H1 (cell line): Measurements from ENCODE around the gene OR1M1. TPM values are rescaled to one million over a fixed set of nuclear protein-coding genes. Genes with fewer than 3 reads are reported as not detected.

Experiments used
- CTCF ChIA-PET: fragments of 300-600 bp; sonication (Branson Sonifier 250); formaldehyde crosslinking; loops from one replicate; lab custom pipeline; 2021; ENCODE audit not compliant: partially characterized antibody; lab: Charles Lee
- POLR2A ChIA-PET: fragments of 300-600 bp; sonication (Branson Sonifier 250); formaldehyde crosslinking; loops from one replicate; lab custom pipeline; 2021; ENCODE audit warnings: inconsistent platforms; ENCODE audit not compliant: partially characterized antibody; lab: Charles Lee
- DNase-seq, 2 experiments: peaks; one replicate each; pipeline versions ENCODE4 v3.0.0 to v3.0.0-alpha.2; 2010 to 2022; ENCODE audit warnings: low spot score in 2 of 2, low read depth in 1 of 2, mixed read lengths in 1 of 2
- FAIRE-seq: peaks from 2 replicates; lab custom pipeline; 2011; peaks lifted over from hg19 to GRCh38; lab: Jason Lieb, UNC
- H2AFZ ChIP-seq: 2 replicates; pipeline ENCODE4 v1.8.1; 2012; ENCODE audit warnings: low read length, inconsistent platforms
- H2AK5ac ChIP-seq: 2 replicates; pipeline ENCODE4 v1.6.1; 2013; ENCODE audit warnings: low read depth, low read length
- H2BK120ac ChIP-seq: replicated peaks from 2 replicates; pipeline ENCODE3; 2013; ENCODE audit warnings: low read depth, low read length, inconsistent platforms
- H2BK12ac ChIP-seq: 2 replicates; pipeline ENCODE4 v1.6.1; 2013; ENCODE audit warnings: low read depth, low read length
- H2BK15ac ChIP-seq: 2 replicates; pipeline ENCODE4 v1.6.1; 2013; ENCODE audit warnings: low read length
- H2BK20ac ChIP-seq: 2 replicates; pipeline ENCODE4 v1.6.1; 2013; ENCODE audit warnings: low read length
- H2BK5ac ChIP-seq: 2 replicates; pipeline ENCODE4 v1.6.1; 2013; ENCODE audit warnings: low read depth, low read length
- H3K14ac ChIP-seq: 2 replicates; pipeline ENCODE4 v1.6.1; 2013; ENCODE audit warnings: inconsistent platforms; ENCODE audit not compliant: insufficient read length
- H3K18ac ChIP-seq: 2 replicates; pipeline ENCODE4 v1.6.1; 2013; ENCODE audit warnings: low read length; ENCODE audit errors: extremely low read depth
- H3K23ac ChIP-seq: 2 replicates; pipeline ENCODE4 v1.6.1; 2013; ENCODE audit warnings: inconsistent platforms; ENCODE audit not compliant: insufficient read length
- H3K23me2 ChIP-seq: 2 replicates; pipeline ENCODE4 v1.6.1; 2013; ENCODE audit warnings: low read depth, low read length
- H3K27ac ChIP-seq: 2 replicates; pipeline ENCODE4 v1.6.1; 2011; ENCODE audit warnings: low read depth, low read length, inconsistent platforms
- H3K27me3 ChIP-seq, 4 experiments: replicated peaks in 1 of 4; 1 replicate in 1 of 4; 2 replicates in 3 of 4; pipeline versions ENCODE4 v1.6.1 to v1.8.1; 2011 to 2013; ENCODE audit warnings: low read length in 3 of 4, mild to moderate bottlenecking in 3 of 4, inconsistent platforms in 2 of 4, mixed read lengths in 2 of 4, moderate library complexity in 1 of 4; ENCODE audit not compliant: control insufficient read depth in 3 of 4, insufficient read depth in 3 of 4; ENCODE audit errors: extremely low read depth in 1 of 4
- H3K36me3 ChIP-seq, 4 experiments: 2 replicates each; pipeline versions ENCODE4 v1.6.1 to v1.8.1; 2011 to 2013; ENCODE audit warnings: mild to moderate bottlenecking in 4 of 4, low read length in 3 of 4, moderate library complexity in 2 of 4, control low read depth in 1 of 4, inconsistent platforms in 1 of 4; ENCODE audit not compliant: insufficient read depth in 4 of 4, control insufficient read depth in 2 of 4
- H3K4ac ChIP-seq: replicated peaks from 2 replicates; pipeline ENCODE3; 2013; ENCODE audit warnings: low read length, low read depth, mixed read lengths, inconsistent platforms; ENCODE audit not compliant: insufficient read length
- H3K4me1 ChIP-seq, 4 experiments: replicated peaks in 1 of 4; 1 replicate in 1 of 4; 2 replicates in 3 of 4; pipeline versions ENCODE4 v1.6.1 to v1.8.1; 2011 to 2013; ENCODE audit warnings: low read length in 3 of 4, inconsistent platforms in 2 of 4, mixed read lengths in 1 of 4; ENCODE audit not compliant: insufficient read depth in 4 of 4, control insufficient read depth in 3 of 4
- H3K4me2 ChIP-seq, 2 experiments: 2 replicates each; pipeline versions ENCODE4 v1.6.1 to v1.8.1; 2011 to 2013; ENCODE audit warnings: low read depth in 2 of 2, low read length in 2 of 2, control low read depth in 1 of 2, inconsistent platforms in 1 of 2, mild to moderate bottlenecking in 1 of 2; ENCODE audit not compliant: insufficient read depth in 1 of 2
- H3K4me3 ChIP-seq, 4 experiments: fragments of 200-600, 300-600 bp in 1 of 4; sonication (generic), shearing (Covaris generic), sonication (Bioruptor Twin) in 1 of 4; 2 replicates each; pipeline versions ENCODE4 v1.5.1 to v1.8.1; 2011 to 2016; ENCODE audit warnings: low read length in 4 of 4, low read depth in 3 of 4, control low read depth in 2 of 4, inconsistent platforms in 2 of 4, mild to moderate bottlenecking in 2 of 4, mixed read lengths in 1 of 4, moderate library complexity in 1 of 4; ENCODE audit not compliant: insufficient read depth in 2 of 4; ENCODE audit errors: extremely low read depth in 1 of 4
- H3K56ac ChIP-seq: replicated peaks from 2 replicates; pipeline ENCODE3; 2013; ENCODE audit warnings: low read depth, mild to moderate bottlenecking, mixed read lengths, low read length, inconsistent platforms; ENCODE audit not compliant: insufficient read length
- H3K79me1 ChIP-seq: 2 replicates; pipeline ENCODE4 v1.6.1; 2013; ENCODE audit warnings: low read depth, low read length, control low read depth
- H3K79me2 ChIP-seq, 2 experiments: 2 replicates each; pipeline versions ENCODE4 v1.6.1 to v1.8.1; 2012 to 2013; ENCODE audit warnings: low read length in 2 of 2, mild to moderate bottlenecking in 2 of 2, inconsistent platforms in 1 of 2; ENCODE audit not compliant: insufficient read depth in 2 of 2, control insufficient read depth in 1 of 2
- H3K9ac ChIP-seq, 4 experiments: replicated peaks in 1 of 4; 1 replicate in 1 of 4; 2 replicates in 3 of 4; pipeline versions ENCODE4 v1.6.1 to v1.8.1; 2011 to 2013; ENCODE audit warnings: low read depth in 3 of 4, low read length in 3 of 4, control low read depth in 2 of 4, mild to moderate bottlenecking in 2 of 4, moderate library complexity in 2 of 4, inconsistent platforms in 1 of 4; ENCODE audit errors: extremely low read depth in 1 of 4
- H3K9me3 ChIP-seq, 2 experiments: 2 replicates each; pipeline versions ENCODE4 v1.6.1 to v1.8.1; 2012 to 2013; ENCODE audit warnings: mild to moderate bottlenecking in 2 of 2, moderate library complexity in 2 of 2, control low read depth in 1 of 2, inconsistent platforms in 1 of 2, low read depth in 1 of 2, low read length in 1 of 2, mixed read lengths in 1 of 2; ENCODE audit not compliant: insufficient read depth in 2 of 2
- H4K20me1 ChIP-seq, 2 experiments: replicated peaks in 1 of 2; 2 replicates each; pipeline versions ENCODE3 to v1.8.1; 2011 to 2013; ENCODE audit warnings: inconsistent platforms in 2 of 2, low read length in 2 of 2, mild to moderate bottlenecking in 1 of 2; ENCODE audit not compliant: insufficient read depth in 2 of 2, control insufficient read depth in 1 of 2
- H4K5ac ChIP-seq: 2 replicates; pipeline ENCODE4 v1.6.1; 2013; ENCODE audit warnings: low read length, low read depth, mixed read lengths, inconsistent platforms; ENCODE audit not compliant: insufficient read length
- H4K8ac ChIP-seq: 2 replicates; pipeline ENCODE4 v1.8.0; 2013; ENCODE audit warnings: mild to moderate bottlenecking, moderate library complexity, low read length, inconsistent platforms; ENCODE audit not compliant: insufficient read depth; ENCODE audit errors: extremely low read depth
- H4K91ac ChIP-seq: replicated peaks from 2 replicates; pipeline ENCODE3; 2013; ENCODE audit warnings: low read length, mixed read lengths, inconsistent platforms; ENCODE audit not compliant: insufficient read length
- BACH1 ChIP-seq: IDR thresholded peaks from 2 replicates; pipeline ENCODE4 v1.6.1; 2012; ENCODE audit warnings: low read length, improper control_type of control experiment
- BCL11A ChIP-seq, 2 experiments: IDR thresholded peaks; one replicate each; pipeline ENCODE4 v1.6.1; 2011; ENCODE audit warnings: low read depth in 2 of 2, low read length in 2 of 2, mild to moderate bottlenecking in 2 of 2
- CHD2 ChIP-seq: IDR thresholded peaks from 2 replicates; pipeline ENCODE4 v1.6.1; 2012; ENCODE audit warnings: low read length, improper control_type of control experiment
- FOSL1 ChIP-seq: IDR thresholded peaks from 2 replicates; pipeline ENCODE4 v1.6.1; 2011; ENCODE audit warnings: mild to moderate bottlenecking, low read depth, low read length, moderate library complexity; ENCODE audit not compliant: insufficient read depth
- HDAC6 ChIP-seq: IDR thresholded peaks from one replicate; pipeline ENCODE4 v1.7.1; 2012; ENCODE audit warnings: low read depth, mild to moderate bottlenecking, inconsistent platforms, low read length, moderate library complexity
- POLR2AphosphoS5 ChIP-seq: IDR thresholded peaks from 2 replicates; pipeline ENCODE4 v1.6.1; 2011; ENCODE audit warnings: low read depth, low read length
- SAP30 ChIP-seq: fragments of 300-600 bp; sonication (generic); IDR thresholded peaks from 2 replicates; pipeline ENCODE4 v1.7.1; 2012; ENCODE audit warnings: low read length, moderate library complexity, mild to moderate bottlenecking, inconsistent platforms; ENCODE audit not compliant: insufficient read depth, insufficient replicate concordance
- TBP ChIP-seq: IDR thresholded peaks from 2 replicates; pipeline ENCODE4 v1.6.1; 2011; ENCODE audit warnings: low read depth, low read length, improper control_type of control experiment
- TEAD4 ChIP-seq: IDR thresholded peaks from 2 replicates; pipeline ENCODE4 v1.6.1; 2012; ENCODE audit warnings: low read depth, low read length, inconsistent platforms, mixed read lengths
- YY1 ChIP-seq: IDR thresholded peaks from 2 replicates; pipeline ENCODE4 v1.6.1; 2011; ENCODE audit warnings: low read depth, mild to moderate bottlenecking, low read length
- WGBS, 2 experiments: shearing (Covaris generic) in 1 of 2; methylation state at CpG; one replicate each; pipeline versions ENCODE4 v1.1.6 to v1.1.7; 2013 to 2015; ENCODE audit warnings: low lambda C conversion rate in 2 of 2, mixed read lengths in 2 of 2, inconsistent platforms in 1 of 2, low coverage in 1 of 2, missing lambda C conversion rate in 1 of 2; ENCODE audit not compliant: insufficient replicate concordance in 2 of 2, insufficient coverage in 1 of 2, insufficient read length in 1 of 2; ENCODE audit errors: extremely low coverage in 1 of 2, missing lambda C conversion rate in 1 of 2; 5-methylcytosine and 5-hydroxymethylcytosine counted together
- polyA plus RNA-seq, 7 experiments: library from polyadenylated mRNA; depleted of rRNA in 3 of 7; stranded (reverse) in 5 of 7; unstranded in 2 of 7; fragments of >200 nt in 5 of 7; fragments of 200-250 nt in 2 of 7; gene quantifications; 1 replicate in 5 of 7; 2 replicates in 1 of 7; 4 replicates in 1 of 7; pipeline versions ENCODE4 v1.2.1 to v1.2.3, GENCODE V29; 2011 to 2013; ENCODE audit warnings: missing spikeins in 2 of 7, mixed read lengths in 2 of 7
- total RNA-seq: library from RNA; stranded (reverse); fragmentation: NEBNext Ultra II Directional; extraction: Animal tissue kit (Norgen Biotek cat#: 25700); gene quantifications from 2 replicates; pipeline ENCODE4 v1.2.1, GENCODE V29; 2021

OR1M1 gene
- total and polyA plus RNA-seq, 2 of the 8 experiments (the other 6 are each of a cell fraction or from before 2014, with no cell fraction given), result 0.12 TPM; not detected in 1

DNA sequence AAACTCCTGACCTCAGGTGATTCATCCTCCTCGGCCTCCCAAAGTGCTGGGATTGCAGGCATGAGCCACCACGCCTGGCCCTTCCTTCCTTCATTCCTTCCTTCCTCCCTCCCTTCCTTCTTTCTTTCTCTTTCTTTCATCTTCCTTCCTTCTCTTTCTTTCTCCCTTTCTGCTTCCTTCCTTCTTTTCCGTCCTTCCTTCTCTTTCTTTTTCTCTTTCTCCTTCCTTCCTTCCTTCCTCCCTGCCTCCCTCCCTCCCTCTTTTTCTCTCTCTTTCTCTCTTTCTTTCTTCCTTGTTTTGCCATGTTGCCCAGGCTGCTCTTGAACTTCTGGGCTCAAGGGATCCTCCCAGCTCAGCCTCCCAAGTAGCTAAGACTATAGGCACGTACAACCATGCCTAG, 40.2 kb upstream of the OR1M1 start:
- Histone ChIP-seq H4K5ac (no peak overlapping the region), H3K23me2 (no peaks in the 10 kb centered on the region), H3K4ac (no peak overlapping the region), H3K4me1 (no peaks in the 10 kb centered on the region)
- DNase-seq, result no peak
- CTCF ChIA-PET, result interaction anchor here (0.6 to 1.0 kb wide), 2 partner anchors 18 to 431 kb away, joined by 3 read pairs; no protein-coding TSS in a partner anchor
- no peak for FAIRE-seq
- TF ChIP-seq BACH1 (no peak), BCL11A (IDR thresholded peaks at IDR 0.05; ENCODE audit: low read depth in 2 of 2, low read length in 2 of 2) (no peak), SAP30 (no peak), FOSL1 (no peak), POLR2AphosphoS5 (no peak), YY1 (no peak), TEAD4 (no peak), HDAC6 (no peak), TBP (no peak), CHD2 (no peak)
- TF ChIP-seq, all 59 proteins: peak for 0
- WGBS, 2 experiments, result 64% methylated on average over 4 of the region's 4 CpGs; no CpG with 5 or more reads in 1 of the 2 experiments
- Histone ChIP-seq H3K79me2 (no peaks in the 10 kb centered on the region), H3K27ac (no peak overlapping the region), H3K36me3 (no peaks in the 10 kb centered on the region), H3K4me2 (no peak overlapping the region), H3K9me3 (no peaks in the 10 kb centered on the region), H3K56ac (no peak overlapping the region), H3K4me3 (no peak overlapping the region), H2BK5ac (no peak overlapping the region), H3K18ac (no peak overlapping the region), H3K9ac (no peak overlapping the region), H3K27me3 (no peaks in the 10 kb centered on the region), H4K91ac (no peak overlapping the region), H4K8ac (no peak overlapping the region), H3K79me1 (no peaks in the 10 kb centered on the region), H2AFZ (no peak overlapping the region), H2BK120ac (no peak overlapping the region), H2AK5ac (no peak overlapping the region), H2BK12ac (no peak overlapping the region), H3K14ac (no peak overlapping the region), H2BK20ac (no peak overlapping the region), H3K23ac (no peak overlapping the region), H4K20me1 (no peaks in the 10 kb centered on the region), H2BK15ac (no peak overlapping the region)
- POLR2A ChIA-PET, result interaction anchor here (0.9 kb wide), 1 partner anchor 23 kb away, joined by 3 read pairs; no protein-coding TSS in a partner anchor
